Stimulated activated naive CD8-positive, alpha-beta T cell treated with anti-CD3 and anti-CD28 coated beads, Interleukin-15, Interleukin-2, amounts not matched to agents 100 ng/mL and 50 ng/mL, for 24 hours (primary cell): Measurements from ENCODE around the gene PRDM1.

Experiments
- H3K27ac Mint-ChIP-seq: one replicate; pipeline ENCODE4 v1.8.0; 2021; ENCODE audit warnings: mild to moderate bottlenecking, mixed read lengths
- H3K27me3 Mint-ChIP-seq: one replicate; pipeline ENCODE4 v1.8.0; 2021; ENCODE audit warnings: mixed read lengths
- H3K36me3 Mint-ChIP-seq: one replicate; pipeline ENCODE4 v1.8.0; 2021; ENCODE audit warnings: low read depth, mixed read lengths
- H3K4me1 Mint-ChIP-seq: one replicate; pipeline ENCODE4 v1.8.0; 2021; ENCODE audit warnings: low read depth, mixed read lengths
- H3K4me3 Mint-ChIP-seq: one replicate; pipeline ENCODE4 v1.8.0; 2021; ENCODE audit warnings: mild to moderate bottlenecking, mixed read lengths
- H3K9me3 Mint-ChIP-seq: one replicate; pipeline ENCODE4 v1.8.0; 2021; ENCODE audit warnings: mixed read lengths

PRDM1 gene

GRCh38 chr6:106085984-106086813 is at the start of gene PRDM1:
PRDM1 (plus strand) TSS chr6:106086336; CDS start chr6:106086554, 218 bp downstream.
- peaks cover 66% of the 10 kb centered on the region for H3K27me3 Mint-ChIP-seq
- H3K27ac Mint-ChIP-seq, result peak within 1 kb of the TSS; percentile 58
- peaks cover 6% of the 10 kb centered on the region for H3K36me3 Mint-ChIP-seq
- peaks cover 78% of the 10 kb centered on the region for H3K4me1 Mint-ChIP-seq
- no peaks in the 10 kb centered on the region for H3K9me3 Mint-ChIP-seq
- H3K4me3 Mint-ChIP-seq, result peak within 1 kb of the TSS; percentile 86

GRCh38 chr6:106037060-106037459 is 49.1 kb upstream of the PRDM1 start:
- Mint-ChIP-seq H3K27ac (peak overlapping the region; percentile 27), H3K4me1 (peaks cover 9% of the 10 kb centered on the region), H3K9me3 (peaks cover 14% of the 10 kb centered on the region), H3K36me3 (peaks cover 10% of the 10 kb centered on the region), H3K27me3 (no peaks in the 10 kb centered on the region), H3K4me3 (no peak overlapping the region)

DNA sequence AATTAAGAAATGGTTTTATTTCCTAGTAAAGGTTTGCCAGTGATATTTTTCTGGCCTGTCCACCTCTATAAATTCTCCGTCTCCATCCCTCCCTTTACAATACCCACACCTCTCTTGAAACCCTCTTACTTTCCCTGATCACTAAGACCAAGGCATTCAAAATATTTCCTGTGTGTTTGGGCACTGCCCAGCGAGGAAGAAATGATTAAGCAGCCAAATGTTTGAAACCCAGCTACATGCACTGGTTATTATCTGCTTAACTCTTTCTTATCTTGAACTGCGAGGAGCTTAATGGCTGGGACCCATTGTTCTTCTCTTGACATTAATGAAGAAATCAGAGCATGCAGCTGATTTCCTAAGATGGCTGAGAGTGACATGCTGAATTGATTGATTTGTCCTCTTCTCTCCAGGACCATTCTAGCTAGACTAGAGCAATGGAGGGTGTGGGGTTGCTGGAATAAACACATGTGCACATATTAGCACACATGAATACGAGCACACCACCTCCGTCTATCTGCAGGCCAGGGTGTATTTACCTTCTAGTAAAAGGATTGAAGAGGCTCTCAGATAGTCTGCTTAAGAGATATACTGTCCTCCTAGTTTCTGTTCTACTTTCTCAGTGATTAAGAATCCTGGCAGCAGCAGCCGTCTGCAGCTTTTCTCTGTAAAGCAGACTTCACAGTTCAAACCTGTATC is 46.1 kb upstream of the PRDM1 start:
- peaks cover 14% of the 10 kb centered on the region for H3K9me3 Mint-ChIP-seq
- H3K27ac Mint-ChIP-seq, result no peak overlapping the region
- H3K4me1 Mint-ChIP-seq, result peaks cover 9% of the 10 kb centered on the region
- no peak overlapping the region for H3K4me3 Mint-ChIP-seq
- H3K36me3 Mint-ChIP-seq, result peaks cover 10% of the 10 kb centered on the region
- H3K27me3 Mint-ChIP-seq, result peaks cover 9% of the 10 kb centered on the region

- Mint-ChIP-seq H3K36me3 (no peaks in the 10 kb centered on the region), H3K4me3 (no peak overlapping the region), H3K4me1 (no peaks in the 10 kb centered on the region), H3K27ac (no peak overlapping the region), H3K27me3 (peaks cover 14% of the 10 kb centered on the region), H3K9me3 (no peaks in the 10 kb centered on the region)
Observed at GRCh38 chr6:106044151-106044550, 42.0 kb upstream of the PRDM1 start.

GRCh38 chr6:106045077-106045476 is 41.1 kb upstream of the PRDM1 start:
- Mint-ChIP-seq H3K9me3 (no peaks in the 10 kb centered on the region), H3K4me3 (no peak overlapping the region)

GRCh38 chr6:106046116-106046853 is 39.9 kb upstream of the PRDM1 start:
- Mint-ChIP-seq H3K27ac (no peak overlapping the region), H3K27me3 (peaks cover 19% of the 10 kb centered on the region), H3K9me3 (no peaks in the 10 kb centered on the region), H3K4me3 (no peak overlapping the region), H3K36me3 (no peaks in the 10 kb centered on the region), H3K4me1 (no peaks in the 10 kb centered on the region)

More at GRCh38 chr6:106045077-106045476, 41.1 kb upstream of the PRDM1 start:
- Mint-ChIP-seq H3K36me3 (no peaks in the 10 kb centered on the region), H3K4me1 (no peaks in the 10 kb centered on the region), H3K27me3 (peaks cover 19% of the 10 kb centered on the region), H3K27ac (no peak overlapping the region)

DNA sequence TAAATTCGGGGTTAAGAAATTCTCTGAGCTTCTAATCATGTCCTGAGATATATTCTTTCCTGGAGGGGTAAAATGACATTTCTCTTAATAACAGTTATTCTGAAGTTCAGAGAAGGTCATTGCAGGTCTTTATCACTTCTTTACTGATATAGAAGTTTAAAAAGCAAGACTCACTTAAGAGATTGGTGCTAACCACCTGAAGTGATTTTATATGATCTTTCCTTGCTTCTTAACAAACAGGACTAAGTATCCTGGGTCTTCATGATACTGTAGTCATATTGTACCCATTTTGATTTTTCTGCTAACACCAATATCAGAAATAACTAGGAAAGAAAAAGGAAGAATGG is 39.3 kb upstream of the PRDM1 start:
- H3K27ac Mint-ChIP-seq, result no peak overlapping the region
- no peak overlapping the region for H3K4me3 Mint-ChIP-seq
- H3K9me3 Mint-ChIP-seq, result no peaks in the 10 kb centered on the region
- H3K27me3 Mint-ChIP-seq, result peaks cover 19% of the 10 kb centered on the region
- no peaks in the 10 kb centered on the region for H3K36me3 Mint-ChIP-seq
- H3K4me1 Mint-ChIP-seq, result no peaks in the 10 kb centered on the region

DNA sequence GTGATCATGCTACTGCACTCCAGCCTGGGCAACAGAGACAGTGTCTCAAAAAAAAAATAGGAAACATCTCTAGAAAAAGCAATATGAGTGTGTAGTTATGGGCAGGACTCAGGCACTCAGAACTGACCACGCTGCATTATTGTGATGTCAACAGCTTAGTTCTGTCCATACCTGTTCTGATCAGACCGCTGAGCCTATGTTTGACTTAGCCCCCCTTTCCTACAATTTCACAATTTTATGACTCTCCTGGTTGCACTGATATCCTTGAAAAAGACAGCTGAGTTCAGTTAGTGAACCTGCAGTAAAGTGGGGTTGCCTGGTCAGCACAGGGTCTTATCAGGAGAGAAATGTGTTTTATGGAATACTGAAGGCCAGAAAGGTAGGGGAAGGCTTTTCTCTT is 37.8 kb upstream of the PRDM1 start:
- Mint-ChIP-seq H3K9me3 (no peaks in the 10 kb centered on the region), H3K36me3 (no peaks in the 10 kb centered on the region), H3K27ac (no peak overlapping the region), H3K4me1 (no peaks in the 10 kb centered on the region), H3K4me3 (no peak overlapping the region), H3K27me3 (peaks cover 19% of the 10 kb centered on the region)

- Mint-ChIP-seq H3K27me3 (peaks cover 12% of the 10 kb centered on the region), H3K4me3 (no peak overlapping the region), H3K4me1 (no peaks in the 10 kb centered on the region), H3K9me3 (no peaks in the 10 kb centered on the region), H3K36me3 (no peaks in the 10 kb centered on the region), H3K27ac (no peak overlapping the region)
Observed at GRCh38 chr6:106050538-106050937, 35.6 kb upstream of the PRDM1 start.

DNA sequence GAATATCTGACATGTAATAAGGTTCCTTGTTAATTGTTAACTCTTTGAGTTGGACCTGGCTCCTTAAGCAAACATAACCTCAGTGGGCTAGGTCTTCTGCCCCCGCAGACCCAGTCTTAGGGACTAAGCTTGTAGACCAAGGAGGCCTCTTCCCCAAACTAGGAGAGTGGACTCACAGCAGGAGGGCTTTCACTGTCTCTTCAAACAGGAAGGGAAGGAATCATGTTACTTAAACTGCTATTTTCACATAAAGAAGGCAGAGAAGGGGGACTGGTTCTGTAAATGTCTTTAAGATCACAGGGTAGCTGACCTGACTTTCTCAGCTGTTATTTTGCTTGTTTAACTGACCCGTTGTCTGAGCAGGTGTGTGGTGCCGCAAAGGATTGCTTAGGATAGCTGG is 34.9 kb upstream of the PRDM1 start:
- Mint-ChIP-seq H3K4me1 (peaks cover 1% of the 10 kb centered on the region), H3K36me3 (no peaks in the 10 kb centered on the region), H3K27ac (no peak overlapping the region), H3K27me3 (peaks cover 12% of the 10 kb centered on the region), H3K4me3 (no peak overlapping the region), H3K9me3 (no peaks in the 10 kb centered on the region)

- H3K9me3 Mint-ChIP-seq, result no peaks in the 10 kb centered on the region
- peaks cover 12% of the 10 kb centered on the region for H3K27me3 Mint-ChIP-seq
- H3K27ac Mint-ChIP-seq, result no peak overlapping the region
- H3K36me3 Mint-ChIP-seq, result no peaks in the 10 kb centered on the region
- H3K4me3 Mint-ChIP-seq, result no peak overlapping the region
- peaks cover 13% of the 10 kb centered on the region for H3K4me1 Mint-ChIP-seq
Observed at GRCh38 chr6:106053484-106054205, 32.5 kb upstream of the PRDM1 start.

GRCh38 chr6:106055489-106055888 is 30.6 kb upstream of the PRDM1 start:
- H3K27me3 Mint-ChIP-seq, result peaks cover 7% of the 10 kb centered on the region
- H3K9me3 Mint-ChIP-seq, result no peaks in the 10 kb centered on the region
- no peak overlapping the region for H3K4me3 Mint-ChIP-seq
- H3K4me1 Mint-ChIP-seq, result peaks cover 13% of the 10 kb centered on the region
- H3K27ac Mint-ChIP-seq, result no peak overlapping the region
- H3K36me3 Mint-ChIP-seq, result no peaks in the 10 kb centered on the region

DNA sequence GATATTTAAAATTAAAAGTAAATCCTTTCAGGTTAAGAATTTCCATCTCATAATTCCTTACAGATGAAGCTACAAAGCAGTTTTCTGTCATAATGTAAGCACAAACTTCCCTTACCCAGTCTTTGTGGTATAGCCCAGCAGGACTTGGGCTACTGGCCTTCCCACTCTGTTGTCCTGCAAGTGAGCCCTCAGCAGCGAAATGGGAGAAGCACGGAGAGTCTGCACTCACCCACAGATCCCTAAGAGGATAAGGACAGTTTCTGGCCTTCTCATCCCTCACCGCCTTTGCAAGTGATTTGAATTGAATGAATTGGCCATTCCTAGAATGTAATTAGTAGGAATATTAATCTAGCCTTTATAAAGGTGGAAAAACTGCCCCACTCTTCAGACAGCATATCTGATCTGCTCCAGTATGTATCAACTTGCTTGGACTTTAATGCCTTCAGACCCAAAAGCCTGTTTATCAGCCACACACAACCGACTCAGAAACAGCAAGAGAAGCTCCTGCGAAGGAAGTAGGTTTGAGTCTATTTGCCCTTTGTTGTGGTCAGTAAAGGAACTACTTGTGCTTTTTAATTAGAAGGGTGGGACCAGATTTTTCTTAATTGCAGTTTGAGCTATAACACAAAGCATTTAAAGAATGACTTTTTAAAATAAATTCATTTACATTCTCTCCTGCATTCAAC is 29.9 kb upstream of the PRDM1 start:
- no peak overlapping the region for H3K27ac Mint-ChIP-seq
- peaks cover 7% of the 10 kb centered on the region for H3K27me3 Mint-ChIP-seq
- H3K36me3 Mint-ChIP-seq, result no peaks in the 10 kb centered on the region
- peaks cover 13% of the 10 kb centered on the region for H3K4me1 Mint-ChIP-seq
- no peak overlapping the region for H3K4me3 Mint-ChIP-seq
- H3K9me3 Mint-ChIP-seq, result no peaks in the 10 kb centered on the region

DNA sequence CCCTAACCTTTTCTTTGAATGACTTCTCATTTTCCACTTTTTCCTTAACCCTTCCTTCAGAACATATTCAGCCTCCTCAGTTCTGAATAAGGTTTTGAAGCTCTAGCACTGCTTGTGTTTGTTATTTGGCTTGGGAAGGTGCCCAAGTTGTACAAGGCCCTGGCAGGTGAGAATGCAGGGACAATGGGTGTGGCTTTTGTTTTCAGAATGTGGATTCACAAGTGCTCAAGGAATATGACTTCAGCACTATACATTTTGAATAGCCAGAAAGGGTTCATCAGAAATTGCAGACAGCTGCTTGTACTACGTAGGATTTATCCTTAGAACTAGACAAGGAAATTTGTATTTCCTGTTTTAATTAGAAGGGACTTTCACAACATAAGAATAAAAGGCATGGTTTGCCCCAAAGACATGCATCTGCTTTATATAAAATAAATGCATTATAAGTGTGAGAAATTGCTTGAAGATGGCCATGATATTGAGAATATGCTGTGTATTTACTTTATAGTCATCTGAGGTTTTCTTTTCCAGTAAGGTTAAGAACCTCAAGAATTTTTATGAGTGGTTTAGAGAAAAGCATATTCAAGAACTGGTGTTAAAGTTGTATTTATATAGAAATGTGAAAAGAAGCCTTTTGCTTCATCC is 29.3 kb upstream of the PRDM1 start:
- Mint-ChIP-seq H3K9me3 (no peaks in the 10 kb centered on the region), H3K4me1 (peaks cover 13% of the 10 kb centered on the region), H3K27ac (no peak overlapping the region), H3K27me3 (peaks cover 7% of the 10 kb centered on the region), H3K4me3 (no peak overlapping the region), H3K36me3 (no peaks in the 10 kb centered on the region)
